Measurements from ENCODE around the gene CAMK2D.

CAMK2D gene

DNA sequence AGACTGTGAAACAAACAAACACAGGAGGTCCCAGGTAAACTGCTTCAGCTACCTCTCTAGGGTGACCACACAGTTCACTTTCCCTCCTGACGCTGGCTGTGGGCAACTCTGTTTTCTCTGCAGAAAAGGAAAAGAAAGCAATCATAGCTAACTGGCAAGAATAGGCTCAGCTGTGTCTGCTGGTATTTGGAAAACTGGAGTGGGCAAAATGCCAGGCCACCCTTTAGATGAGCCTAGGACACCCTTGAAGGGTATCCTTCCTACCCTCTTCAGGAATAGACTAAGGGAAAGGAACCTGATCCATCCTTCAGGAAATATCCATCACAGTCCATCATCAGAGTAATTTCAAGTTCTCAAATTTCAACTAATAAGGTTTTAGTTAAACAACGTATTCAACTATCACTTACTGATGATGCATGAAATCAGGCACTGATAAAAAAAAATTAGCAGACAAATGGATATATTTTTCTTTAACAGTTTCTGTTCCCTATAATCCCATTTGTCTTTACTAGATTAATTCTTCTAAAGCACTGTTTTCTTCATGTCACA is 60.9 kb downstream of the CAMK2D start:
- Histone ChIP-seq H3K27me3 (no peaks in the 10 kb centered on the region), H3K36me3 (no peaks in the 10 kb centered on the region), H3K4me1 (peaks cover 0 to 30% (median 10%) of the 10 kb centered on the region in 4 donors), H3K4me3 (no peak overlapping the region), H3K27ac (peak overlapping the region in 1 of 2 donors; percentile 10), H3K9me3 (no peaks in the 10 kb centered on the region)
- no peak for DNase-seq
- no peak for TF ChIP-seq CTCF (IDR thresholded peaks at IDR 0.05)
- intact Hi-C loops (cut with DNase I; ENCODE audit: low total_unique reads), result no loop called here

- intact Hi-C loops (cut with DNase I; ENCODE audit: low total_unique reads), result no loop called here
Observed at GRCh38 chr4:113699772-113700171, 61.8 kb downstream of the CAMK2D start.

GRCh38 chr4:113697429-113697828 is 64.1 kb downstream of the CAMK2D start:
- Histone ChIP-seq H3K9me3 (no peaks in the 10 kb centered on the region), H3K27me3 (no peaks in the 10 kb centered on the region), H3K27ac (no peak overlapping the region), H3K36me3 (no peaks in the 10 kb centered on the region), H3K4me1 (peaks cover 0 to 48% (median 16%) of the 10 kb centered on the region in 4 donors), H3K4me3 (no peak overlapping the region)
- no peak for TF ChIP-seq CTCF (IDR thresholded peaks at IDR 0.05)
- intact Hi-C loops (cut with DNase I; ENCODE audit: low total_unique reads), result no loop called here
- DNase-seq, result no peak

More at GRCh38 chr4:113699772-113700171, 61.8 kb downstream of the CAMK2D start:
- Histone ChIP-seq H3K27me3 (no peaks in the 10 kb centered on the region), H3K4me1 (peaks cover 0 to 32% (median 9%) of the 10 kb centered on the region in 4 donors), H3K27ac (peak overlapping the region in 1 of 2 donors; percentile 8), H3K36me3 (no peaks in the 10 kb centered on the region), H3K9me3 (no peaks in the 10 kb centered on the region), H3K4me3 (no peak overlapping the region)
- TF ChIP-seq CTCF (IDR thresholded peaks at IDR 0.05), result no peak
- no peak for DNase-seq

- H3K27ac ChIP-seq, result no peak overlapping the region
- no peaks in the 10 kb centered on the region for H3K27me3 ChIP-seq
- TF ChIP-seq CTCF (IDR thresholded peaks at IDR 0.05), result no peak
- intact Hi-C loops (cut with DNase I; ENCODE audit: low total_unique reads), result no loop called here
- H3K9me3 ChIP-seq, result no peaks in the 10 kb centered on the region
- no peak overlapping the region for H3K4me3 ChIP-seq
- H3K4me1 ChIP-seq, result peaks cover 0 to 54% (median 17%) of the 10 kb centered on the region in 4 donors
- H3K36me3 ChIP-seq, result no peaks in the 10 kb centered on the region
- DNase-seq, result no peak
Observed at GRCh38 chr4:113695328-113696169, 66.0 kb downstream of the CAMK2D start.

DNA sequence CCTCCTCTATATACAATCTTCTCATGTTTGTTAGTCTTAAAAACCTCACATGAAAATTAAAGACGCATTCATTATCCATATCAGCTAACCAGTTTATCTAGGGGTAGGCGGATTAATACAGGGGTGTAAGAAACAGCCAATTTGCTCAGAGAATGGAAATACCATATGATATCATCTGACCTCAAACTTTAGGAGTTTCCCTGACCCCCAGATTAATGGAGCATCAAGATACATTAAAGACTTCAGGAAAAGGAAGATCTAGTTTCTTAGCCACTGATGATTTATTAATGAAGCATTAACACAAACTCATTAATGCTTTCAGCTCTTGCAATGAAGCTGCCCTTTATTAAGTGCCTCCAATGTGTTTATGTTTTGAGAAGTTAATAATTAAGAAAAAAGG is 67.5 kb downstream of the CAMK2D start:
- DNase-seq, result no peak
- H3K27ac ChIP-seq, result no peak overlapping the region
- peaks cover 0 to 53% (median 10%) of the 10 kb centered on the region in 4 donors for H3K4me1 ChIP-seq
- no peaks in the 10 kb centered on the region for H3K27me3 ChIP-seq
- no peaks in the 10 kb centered on the region for H3K9me3 ChIP-seq
- H3K36me3 ChIP-seq, result no peaks in the 10 kb centered on the region
- intact Hi-C loops (cut with DNase I; ENCODE audit: low total_unique reads), result no loop called here
- TF ChIP-seq CTCF (IDR thresholded peaks at IDR 0.05), result no peak
- H3K4me3 ChIP-seq, result no peak overlapping the region
